ENCODE data around the gene PDZD2. TPM values are rescaled to one million over a fixed set of nuclear protein-coding genes. Genes with fewer than 3 reads are reported as not detected.

Gene PDZD2
- total RNA-seq, 1 experiment from 2014 or later: 0.37 TPM

GRCh38 chr5:32144378-32145207 is 505.7 kb downstream of the PDZD2 start:
- ATAC-seq (no peak), DNase-seq (ENCODE audit: low read depth, low spot score) (no peak)
- BruUV-seq (replicated peaks): no TSS peak
- ChIA-PET POLR2A (no interaction called here), CTCF (interaction anchor here (0.6 kb wide), 1 partner anchor 11 kb away, joined by 3 read pairs; no protein-coding TSS in a partner anchor), RAD21 (ENCODE audit: low non-redundant PET in 1 of 2, low total read pairs in 2 of 2, uncharacterized antibody in 2 of 2, unreplicated experiment in 2 of 2) (no interaction called here)
- Histone ChIP-seq H3K9me3 (ENCODE audit: control insufficient read depth in 1 of 2, insufficient read depth in 1 of 2, low read depth in 1 of 2, low read length in 2 of 2) (no peaks in the 10 kb centered on the region), H3K4me3 (replicated peaks in 1 of 2; ENCODE audit: low read depth in 1 of 2, low read length in 2 of 2) (no peak overlapping the region), H3K79me2 (ENCODE audit: insufficient read depth, low read length) (peaks cover 80% of the 10 kb centered on the region), H3K27me3 (ENCODE audit: insufficient read depth, low read length) (no peaks in the 10 kb centered on the region), H3K4me1 (ENCODE audit: control insufficient read depth in 1 of 2, insufficient read depth in 2 of 2, low read length in 2 of 2) (peaks cover 0 to 2% of the 10 kb centered on the region in 2 experiments; a peak in 1 of 4 replicates), H4K20me1 (ENCODE audit: insufficient read depth) (peaks cover 31% of the 10 kb centered on the region; the same call in 1 of the 2 replicates), H3K27ac (ENCODE audit: low read depth, low read length) (no peak overlapping the region), H2AFZ (ENCODE audit: low read depth, low read length, poor library complexity, severe bottlenecking) (no peak overlapping the region), H3K9ac (ENCODE audit: low read length) (no peak overlapping the region), H3K9me2 (ENCODE audit: insufficient read depth) (no peaks in the 10 kb centered on the region), H3K36me3 (ENCODE audit: control insufficient read depth in 1 of 2, insufficient read depth in 2 of 2, low read length in 2 of 2) (peaks cover 0 to 3% of the 10 kb centered on the region in 2 experiments; a peak in 1 of 4 replicates), H3K4me2 (ENCODE audit: low read length) (no peak overlapping the region)
- no peak for TF ChIP-seq SRF (IDR thresholded peaks at IDR 0.05; ENCODE audit: low read depth)
- TF ChIP-seq ZBTB33 (IDR thresholded peaks at IDR 0.05; ENCODE audit: extremely low read depth, insufficient replicate concordance, low read length): no peak
- TF ChIP-seq REST (IDR thresholded peaks at IDR 0.05; ENCODE audit: low read depth): no peak
- no peak for TF ChIP-seq EGR1 (IDR thresholded peaks at IDR 0.05; ENCODE audit: low read depth)
- no peak for TF ChIP-seq EZH2 (IDR thresholded peaks at IDR 0.05)
- TF ChIP-seq MAX (IDR thresholded peaks at IDR 0.05): no peak
- no peak for TF ChIP-seq TCF7L2 (IDR thresholded peaks at IDR 0.05; ENCODE audit: borderline replicate concordance, extremely low read depth, insufficient read depth, insufficient read length)
- no peak for TF ChIP-seq FOSL1 (IDR thresholded peaks at IDR 0.05; ENCODE audit: low read depth)
- no peak for TF ChIP-seq CTCF (IDR thresholded peaks at IDR 0.05 in 2 of 3, conservative IDR thresholded peaks at IDR 0.05 in 1 of 3; ENCODE audit: borderline replicate concordance in 1 of 3, insufficient read depth in 1 of 3, low read depth in 2 of 3, low read length in 2 of 3)
- TF ChIP-seq ZFX (IDR thresholded peaks at IDR 0.05): no peak
- no peak for TF ChIP-seq POLR2AphosphoS5 (IDR thresholded peaks at IDR 0.05; ENCODE audit: low read depth, low read length)
- no peak for TF ChIP-seq CBX3 (IDR thresholded peaks at IDR 0.05; ENCODE audit: low read depth)
- no peak for TF ChIP-seq EZH2phosphoT487 (IDR thresholded peaks at IDR 0.05; ENCODE audit: borderline replicate concordance)
- no peak for TF ChIP-seq CEBPB (IDR thresholded peaks at IDR 0.05; ENCODE audit: low read depth)
- no peak for TF ChIP-seq JUND (IDR thresholded peaks at IDR 0.05)
- TF ChIP-seq ATF3 (IDR thresholded peaks at IDR 0.05): no peak
- no peak for TF ChIP-seq SP1 (IDR thresholded peaks at IDR 0.05; ENCODE audit: low read depth)
- TF ChIP-seq SIN3A (IDR thresholded peaks at IDR 0.05; ENCODE audit: low read depth): no peak
- no peak for TF ChIP-seq POLR2A (IDR thresholded peaks at IDR 0.05; ENCODE audit: borderline replicate concordance, extremely low read depth, insufficient read depth, insufficient read length)
- TF ChIP-seq ZNF274 (IDR thresholded peaks at IDR 0.05; ENCODE audit: low read depth, low read length): no peak
- intact Hi-C loops (cut with micrococcal nuclease): no loop called here
